Measurements from ENCODE around the gene TSPYL4. TPM values are rescaled to one million over a fixed set of nuclear protein-coding genes. Genes with fewer than 3 reads are reported as not detected.

Gene TSPYL4
- total RNA-seq, 1 donor from 2014 or later: 2.1 TPM

DNA sequence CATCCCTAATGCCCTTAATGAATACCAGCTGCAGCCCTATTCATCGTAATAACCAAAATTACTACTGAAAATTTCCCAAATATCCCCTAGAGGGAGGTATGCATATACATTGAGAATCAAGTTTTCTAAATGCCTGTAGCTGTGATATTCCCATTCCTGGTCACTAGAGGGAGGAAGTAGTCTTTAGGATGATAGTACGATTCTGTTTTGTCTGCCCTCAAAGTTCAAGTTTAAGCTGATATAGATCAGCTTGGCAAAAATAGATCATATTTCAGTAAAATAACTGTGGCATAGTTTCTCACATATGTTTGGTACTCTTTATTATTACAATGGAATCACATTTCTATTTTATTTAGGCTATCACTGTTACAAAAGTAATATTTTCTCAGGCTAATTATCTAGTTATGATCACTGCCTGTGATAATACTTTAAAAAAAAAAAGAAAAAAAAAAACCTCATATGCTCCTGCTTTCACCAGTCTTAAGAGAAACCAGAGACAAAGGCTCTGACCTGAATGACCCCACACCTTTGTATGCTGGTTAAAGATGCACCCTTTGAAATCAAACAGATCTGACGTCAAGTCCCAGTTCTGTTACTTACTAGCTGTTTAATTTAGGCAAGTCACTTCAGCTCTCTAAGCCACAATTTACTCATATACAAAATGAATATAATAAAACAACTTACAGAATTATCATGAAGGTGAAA, 14.9 kb upstream of the TSPYL4 start:
- TF ChIP-seq CTCF (IDR thresholded peaks at IDR 0.05; ENCODE audit: insufficient read depth, low read length, severe bottlenecking): peak; percentile 57
- Histone ChIP-seq H3K4me3 (ENCODE audit: low read depth, low read length) (no peak overlapping the region), H3K27me3 (ENCODE audit: control insufficient read depth, insufficient read depth, low read length) (no peaks in the 10 kb centered on the region), H3K36me3 (ENCODE audit: control insufficient read depth, insufficient read depth, low read length) (no peaks in the 10 kb centered on the region)
- FAIRE-seq (no peak), DNase-seq (ENCODE audit: low read depth) (peak; percentile 83)

GRCh38 chr6:116267836-116268588, 14.1 kb upstream of the TSPYL4 start:
- H3K27me3 ChIP-seq (ENCODE audit: control insufficient read depth, insufficient read depth, low read length): no peaks in the 10 kb centered on the region
- peak; percentile 76 for DNase-seq (ENCODE audit: low read depth)
- TF ChIP-seq CTCF (IDR thresholded peaks at IDR 0.05; ENCODE audit: insufficient read depth, low read length, severe bottlenecking): no peak
- no peak overlapping the region for H3K4me3 ChIP-seq (ENCODE audit: low read depth, low read length)
- no peak for FAIRE-seq
- H3K36me3 ChIP-seq (ENCODE audit: control insufficient read depth, insufficient read depth, low read length): no peaks in the 10 kb centered on the region

GRCh38 chr6:116266803-116267202, 12.9 kb upstream of the TSPYL4 start:
- no peaks in the 10 kb centered on the region for H3K36me3 ChIP-seq (ENCODE audit: control insufficient read depth, insufficient read depth, low read length)
- DNase-seq (ENCODE audit: low read depth): peak; percentile 85
- H3K4me3 ChIP-seq (ENCODE audit: low read depth, low read length): no peak overlapping the region
- FAIRE-seq: no peak
- TF ChIP-seq CTCF (IDR thresholded peaks at IDR 0.05; ENCODE audit: insufficient read depth, low read length, severe bottlenecking): no peak
- no peaks in the 10 kb centered on the region for H3K27me3 ChIP-seq (ENCODE audit: control insufficient read depth, insufficient read depth, low read length)

DNA sequence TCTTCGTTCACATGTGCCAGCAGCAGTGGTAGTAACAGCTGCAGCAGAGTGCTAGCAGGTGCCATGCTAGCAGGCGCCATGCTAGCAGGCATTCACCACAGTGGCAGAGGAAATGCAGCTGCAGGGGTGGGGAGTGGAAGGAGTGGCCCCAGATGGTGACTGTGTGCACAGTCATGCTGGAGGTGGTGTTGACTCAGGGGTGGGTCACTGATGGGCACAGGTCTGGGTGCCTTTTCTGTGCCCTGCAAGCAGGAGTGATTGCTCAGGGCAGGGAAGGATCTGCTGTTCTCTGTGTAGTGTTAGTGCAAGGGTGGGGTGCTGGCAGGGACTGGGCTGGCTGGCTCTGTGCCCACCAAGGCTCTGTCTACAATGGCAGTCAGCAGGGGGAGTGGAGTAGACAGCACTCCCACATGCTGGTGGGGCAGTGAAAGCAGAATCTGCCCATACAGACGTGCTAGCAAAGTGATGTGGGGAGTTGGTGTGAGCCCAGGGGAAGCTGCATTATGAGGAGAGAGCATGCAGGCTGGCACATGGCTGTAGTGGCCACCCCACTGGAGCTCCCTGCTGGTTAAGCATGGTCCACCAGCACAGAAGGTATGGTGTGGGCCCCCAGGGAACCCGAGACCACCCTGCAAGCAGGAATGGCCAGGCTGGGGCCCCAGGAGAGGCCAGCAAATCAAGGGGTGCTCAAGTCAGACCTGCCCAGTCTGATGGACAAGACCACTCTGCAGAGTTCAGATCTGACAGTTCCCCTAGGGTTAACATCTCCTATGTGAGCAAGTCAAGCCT, 11.4 kb upstream of the TSPYL4 start:
- TF ChIP-seq CTCF (IDR thresholded peaks at IDR 0.05; ENCODE audit: insufficient read depth, low read length, severe bottlenecking): no peak
- Histone ChIP-seq H3K4me3 (ENCODE audit: low read depth, low read length) (no peak overlapping the region), H3K27me3 (ENCODE audit: control insufficient read depth, insufficient read depth, low read length) (no peaks in the 10 kb centered on the region), H3K36me3 (ENCODE audit: control insufficient read depth, insufficient read depth, low read length) (no peaks in the 10 kb centered on the region)
- DNase-seq (ENCODE audit: low read depth): peak; percentile 93
- peak; percentile 64 for FAIRE-seq

GRCh38 chr6:116263353-116263752, 9.5 kb upstream of the TSPYL4 start:
- H3K36me3 ChIP-seq (ENCODE audit: control insufficient read depth, insufficient read depth, low read length): no peaks in the 10 kb centered on the region
- no peak overlapping the region for H3K4me3 ChIP-seq (ENCODE audit: low read depth, low read length)
- TF ChIP-seq CTCF (IDR thresholded peaks at IDR 0.05; ENCODE audit: insufficient read depth, low read length, severe bottlenecking): no peak
- DNase-seq (ENCODE audit: low read depth) (no peak), FAIRE-seq (no peak)
- no peaks in the 10 kb centered on the region for H3K27me3 ChIP-seq (ENCODE audit: control insufficient read depth, insufficient read depth, low read length)
